Activated CD8-positive, alpha-beta T cell treated with anti-CD3 and anti-CD28 coated beads for 36 hours (primary cell): ENCODE data around the gene CYTH3. TPM values are rescaled to one million over a fixed set of nuclear protein-coding genes. Genes with fewer than 3 reads are reported as not detected.
"Not testable (repeated sequence)": the region's sequence is repeated elsewhere in the genome, so short reads cannot be mapped to it uniquely, and the experiment has no call there.

Experiments used
- ATAC-seq: fragments of 200-7000 bp; cut with Tn5 transposase; one replicate; pipeline ENCODE4 v1.10.0; 2021; ENCODE audit warnings: mild to moderate bottlenecking, moderate library complexity
- CTCF ChIA-PET: fragments of 350-600 bp; sonication (Branson Sonifier 250); formaldehyde crosslinking; loops from one replicate; lab custom pipeline; 2021; ENCODE audit warnings: antibody characterized with exemption; lab: Charles Lee
- POLR2A ChIA-PET: fragments of 350-600 bp; sonication (Branson Sonifier 250); formaldehyde crosslinking; loops from one replicate; lab custom pipeline; 2021; ENCODE audit warnings: antibody characterized with exemption; lab: Charles Lee
- DNase-seq: peaks from one replicate; pipeline ENCODE4 v3.0.0-alpha.2; 2020
- H3K27ac Mint-ChIP-seq: one replicate; pipeline ENCODE4 v1.8.0; 2021; ENCODE audit warnings: mild to moderate bottlenecking, mixed read lengths
- H3K27me3 Mint-ChIP-seq: one replicate; pipeline ENCODE4 v1.8.0; 2021; ENCODE audit warnings: mixed read lengths
- H3K36me3 Mint-ChIP-seq: one replicate; pipeline ENCODE4 v1.8.0; 2021; ENCODE audit warnings: low read depth, mixed read lengths
- H3K4me1 Mint-ChIP-seq: one replicate; pipeline ENCODE4 v1.8.0; 2021; ENCODE audit warnings: low read depth, mixed read lengths
- H3K4me3 Mint-ChIP-seq: one replicate; pipeline ENCODE4 v1.8.0; 2021; ENCODE audit warnings: mild to moderate bottlenecking, moderate library complexity, mixed read lengths
- H3K9me3 Mint-ChIP-seq: one replicate; pipeline ENCODE4 v1.8.0; 2021; ENCODE audit warnings: mixed read lengths
- intact Hi-C: fragments of 100-400 bp; cut with micrococcal nuclease; formaldehyde crosslinking; loops from one replicate; pipeline ENCODE4 v1.10.0; 2022
- total RNA-seq, 2 experiments: library from RNA; stranded (reverse); gene quantifications; one replicate each; pipeline ENCODE4 v1.2.3, GENCODE V29; 2021
- TF ChIP-seq, protein P1 (sequence below): fragments of 200-600 bp; IDR thresholded peaks from one replicate; pipeline ENCODE4 v1.8.0; 2022; ENCODE audit warnings: antibody characterized with exemption, mild to moderate bottlenecking

CYTH3 gene
- total RNA-seq, 2 experiments from 2014 or later: 0.92 to 2.3 TPM

DNA sequence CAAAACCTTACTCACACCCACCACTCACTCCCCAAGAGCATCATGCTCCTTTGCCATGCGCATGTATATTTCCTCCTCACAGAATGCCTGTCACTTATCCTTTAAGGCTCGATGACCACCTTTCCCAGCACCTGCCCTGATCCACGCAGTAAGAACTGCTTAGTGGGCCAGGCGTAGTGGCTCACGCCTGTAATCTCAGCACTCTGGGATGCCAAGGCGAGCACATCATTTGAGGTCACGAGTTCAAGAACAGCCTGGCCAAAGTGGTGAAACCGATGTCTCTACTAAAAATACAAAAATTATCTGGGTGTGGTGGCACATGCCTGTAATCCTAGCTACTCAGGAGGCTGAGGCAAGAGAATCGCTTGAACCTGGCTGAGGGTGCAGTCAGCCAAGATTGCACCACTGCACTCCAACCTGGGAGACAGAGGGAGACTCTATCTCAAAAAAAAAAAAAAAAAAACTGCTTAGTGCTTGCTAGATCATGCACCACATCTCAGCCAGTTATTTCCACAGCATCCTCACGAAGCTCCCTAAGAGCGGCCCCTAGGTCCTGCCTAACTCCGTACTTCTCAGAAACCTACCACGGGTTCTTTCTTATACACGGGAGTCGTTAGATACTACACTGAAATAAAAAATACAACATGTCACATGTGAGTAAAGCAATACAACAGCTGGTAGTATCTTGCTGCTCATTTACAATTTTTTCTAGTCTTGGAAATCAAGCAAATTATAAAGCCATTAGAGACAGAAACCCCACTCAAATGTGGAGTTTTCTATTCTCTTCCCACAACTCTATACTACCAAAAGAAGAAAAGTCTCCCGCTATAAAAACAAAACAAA lies 37.2 kb downstream of the CYTH3 start:
- H3K36me3 Mint-ChIP-seq: no peaks in the 10 kb centered on the region
- ChIA-PET CTCF (interaction anchor here (0.9 kb wide), 1 partner anchor 88 kb away, joined by 3 read pairs; no protein-coding TSS in a partner anchor), POLR2A (interaction anchor here (0.7 kb wide), 1 partner anchor 30 kb away, joined by 3 read pairs; no protein-coding TSS in a partner anchor)
- no peak overlapping the region for H3K4me3 Mint-ChIP-seq
- H3K27me3 Mint-ChIP-seq: no peaks in the 10 kb centered on the region
- intact Hi-C loops: no loop called here
- DNase-seq (no peak), ATAC-seq (no peak)
- H3K9me3 Mint-ChIP-seq: no peaks in the 10 kb centered on the region
- no peak overlapping the region for H3K27ac Mint-ChIP-seq
- peaks cover 17% of the 10 kb centered on the region for H3K4me1 Mint-ChIP-seq
- TF ChIP-seq, protein P1, sequence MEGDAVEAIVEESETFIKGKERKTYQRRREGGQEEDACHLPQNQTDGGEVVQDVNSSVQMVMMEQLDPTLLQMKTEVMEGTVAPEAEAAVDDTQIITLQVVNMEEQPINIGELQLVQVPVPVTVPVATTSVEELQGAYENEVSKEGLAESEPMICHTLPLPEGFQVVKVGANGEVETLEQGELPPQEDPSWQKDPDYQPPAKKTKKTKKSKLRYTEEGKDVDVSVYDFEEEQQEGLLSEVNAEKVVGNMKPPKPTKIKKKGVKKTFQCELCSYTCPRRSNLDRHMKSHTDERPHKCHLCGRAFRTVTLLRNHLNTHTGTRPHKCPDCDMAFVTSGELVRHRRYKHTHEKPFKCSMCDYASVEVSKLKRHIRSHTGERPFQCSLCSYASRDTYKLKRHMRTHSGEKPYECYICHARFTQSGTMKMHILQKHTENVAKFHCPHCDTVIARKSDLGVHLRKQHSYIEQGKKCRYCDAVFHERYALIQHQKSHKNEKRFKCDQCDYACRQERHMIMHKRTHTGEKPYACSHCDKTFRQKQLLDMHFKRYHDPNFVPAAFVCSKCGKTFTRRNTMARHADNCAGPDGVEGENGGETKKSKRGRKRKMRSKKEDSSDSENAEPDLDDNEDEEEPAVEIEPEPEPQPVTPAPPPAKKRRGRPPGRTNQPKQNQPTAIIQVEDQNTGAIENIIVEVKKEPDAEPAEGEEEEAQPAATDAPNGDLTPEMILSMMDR: no peak

DNA sequence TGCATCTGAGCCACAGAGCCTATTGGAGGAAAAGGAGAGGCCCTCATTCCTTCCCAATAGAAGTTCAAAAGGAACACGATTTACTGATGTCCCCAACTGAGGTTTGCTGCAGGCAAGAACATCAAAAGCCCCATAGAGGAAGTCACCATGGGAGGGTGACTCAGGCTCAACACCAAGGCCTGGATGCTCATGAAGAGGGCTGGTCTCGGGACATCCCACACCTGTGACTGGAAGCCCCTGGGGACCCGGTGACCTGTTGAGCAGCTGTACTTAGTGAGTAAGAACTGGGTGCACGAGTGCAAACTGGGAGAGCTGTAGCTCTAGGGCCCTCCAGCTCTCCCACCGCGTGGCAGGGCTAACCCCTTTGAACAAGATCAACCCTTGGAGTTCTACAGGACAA lies 38.0 kb downstream of the CYTH3 start:
- CTCF ChIA-PET: interaction anchor here (0.9 kb wide), 1 partner anchor 89 kb away, joined by 3 read pairs; no protein-coding TSS in a partner anchor
- no peak overlapping the region for H3K27ac Mint-ChIP-seq
- DNase-seq (peak; percentile 41), ATAC-seq (peak; percentile 85)
- POLR2A ChIA-PET: no interaction called here
- no peaks in the 10 kb centered on the region for H3K9me3 Mint-ChIP-seq
- peaks cover 17% of the 10 kb centered on the region for H3K4me1 Mint-ChIP-seq
- H3K27me3 Mint-ChIP-seq: no peaks in the 10 kb centered on the region
- intact Hi-C loops: no loop called here
- H3K36me3 Mint-ChIP-seq: no peaks in the 10 kb centered on the region
- H3K4me3 Mint-ChIP-seq: no peak overlapping the region
- TF ChIP-seq, protein P1: no peak

DNA sequence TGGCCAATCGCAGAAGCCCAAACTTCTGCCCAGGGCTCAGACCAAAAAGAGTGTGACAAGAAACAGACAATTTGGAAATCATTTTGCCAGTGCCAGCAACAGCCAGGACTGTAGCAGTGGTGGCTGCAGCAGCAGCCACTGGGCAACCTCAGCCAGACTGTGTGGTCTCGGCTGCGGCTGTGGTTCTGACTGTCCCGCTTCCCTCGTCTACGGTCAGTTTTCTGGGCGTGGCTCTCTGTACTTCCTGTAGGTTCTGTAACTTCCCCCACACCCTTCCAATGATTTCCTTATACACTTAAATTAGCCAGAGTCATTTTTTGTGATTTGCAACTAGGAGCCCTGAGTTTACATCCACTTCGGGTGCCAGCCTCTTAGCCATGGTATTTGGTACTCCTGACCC lies 39.9 kb downstream of the CYTH3 start:
- no peaks in the 10 kb centered on the region for H3K9me3 Mint-ChIP-seq
- H3K4me3 Mint-ChIP-seq: no peak overlapping the region
- ChIA-PET POLR2A (no interaction called here), CTCF (no interaction called here)
- DNase-seq (no peak), ATAC-seq (no peak)
- peaks cover 27% of the 10 kb centered on the region for H3K4me1 Mint-ChIP-seq
- intact Hi-C loops: no loop called here
- H3K36me3 Mint-ChIP-seq: no peaks in the 10 kb centered on the region
- peaks cover 1% of the 10 kb centered on the region for H3K27me3 Mint-ChIP-seq
- TF ChIP-seq, protein P1: no peak
- no peak overlapping the region for H3K27ac Mint-ChIP-seq

DNA sequence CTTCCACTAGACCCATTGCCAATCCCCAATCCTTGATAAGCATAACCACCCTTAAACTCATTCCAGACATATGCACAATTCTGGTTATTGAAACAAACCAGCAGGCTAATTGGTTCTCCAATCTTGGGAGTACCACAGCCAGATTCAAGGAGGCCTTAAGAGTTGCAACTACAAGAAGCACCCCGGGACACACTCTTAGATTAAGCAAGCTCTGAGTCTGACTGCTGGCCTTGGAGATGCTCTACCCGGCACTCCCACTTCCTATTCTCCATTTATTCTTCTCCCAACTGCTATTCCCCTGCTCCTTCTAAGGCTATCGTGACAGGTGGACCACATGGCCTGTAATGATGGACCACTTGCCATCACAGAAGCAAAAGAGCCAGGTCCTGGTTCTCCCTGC lies 40.3 kb downstream of the CYTH3 start:
- Mint-ChIP-seq H3K36me3 (no peaks in the 10 kb centered on the region), H3K4me1 (peaks cover 27% of the 10 kb centered on the region), H3K27me3 (peaks cover 1% of the 10 kb centered on the region), H3K27ac (no peak overlapping the region), H3K4me3 (no peak overlapping the region), H3K9me3 (no peaks in the 10 kb centered on the region)
- intact Hi-C loops: no loop called here
- TF ChIP-seq, protein P1: no peak
- CTCF ChIA-PET: interaction anchor here (1.2 kb wide), 1 partner anchor 91 kb away, joined by 4 read pairs; no protein-coding TSS in a partner anchor
- DNase-seq (no peak), ATAC-seq (no peak)
- POLR2A ChIA-PET: no interaction called here

DNA sequence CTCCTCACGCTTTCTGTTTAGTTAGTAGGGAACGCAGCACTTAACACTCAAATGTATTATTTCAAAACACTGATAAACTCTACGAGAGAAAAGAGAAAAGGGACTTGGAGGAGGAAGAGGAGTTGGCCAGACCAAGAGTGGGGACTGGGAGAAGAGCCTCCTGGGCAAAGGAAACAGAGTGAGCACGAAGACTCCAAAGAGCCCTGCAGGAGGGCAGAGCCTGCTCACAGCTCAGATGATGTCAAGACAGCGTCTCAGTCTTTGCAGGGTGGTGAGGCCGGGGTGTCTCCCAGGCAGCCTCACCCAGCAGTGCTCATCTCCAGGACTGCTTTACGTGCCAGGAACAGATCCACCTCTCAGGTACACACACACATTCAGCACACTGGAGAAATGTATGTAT lies 41.2 kb downstream of the CYTH3 start:
- no peaks in the 10 kb centered on the region for H3K9me3 Mint-ChIP-seq
- CTCF ChIA-PET: interaction anchor here (1.2 kb wide), 1 partner anchor 92 kb away, joined by 4 read pairs; no protein-coding TSS in a partner anchor
- no peak for ATAC-seq
- intact Hi-C loops: no loop called here
- DNase-seq: no peak
- H3K4me1 Mint-ChIP-seq: peaks cover 27% of the 10 kb centered on the region
- POLR2A ChIA-PET: interaction anchor here (1.1 kb wide), 1 partner anchor 10 kb away, joined by 3 read pairs; no protein-coding TSS in a partner anchor
- no peaks in the 10 kb centered on the region for H3K36me3 Mint-ChIP-seq
- no peak overlapping the region for H3K27ac Mint-ChIP-seq
- TF ChIP-seq, protein P1: no peak
- peaks cover 3% of the 10 kb centered on the region for H3K27me3 Mint-ChIP-seq
- no peak overlapping the region for H3K4me3 Mint-ChIP-seq

DNA sequence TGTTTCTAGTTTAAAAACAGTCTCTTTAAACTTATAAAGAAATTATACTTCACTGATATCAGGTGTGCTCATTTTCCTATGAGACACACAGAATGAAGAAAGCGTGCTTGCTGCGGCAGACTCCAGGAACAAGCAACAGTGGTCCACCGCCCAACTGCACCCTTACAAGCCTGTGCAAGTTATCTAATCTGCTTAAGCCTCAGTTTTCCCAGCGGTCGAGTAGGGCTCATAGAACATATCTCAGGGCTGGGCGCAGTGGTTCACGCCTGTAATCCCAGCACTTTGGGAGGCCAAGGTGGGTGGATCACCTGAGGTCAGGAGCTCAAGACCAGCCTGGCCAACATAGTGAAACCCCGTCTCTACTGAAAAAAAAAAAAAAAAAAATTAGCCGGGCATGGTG lies 43.1 kb downstream of the CYTH3 start:
- POLR2A ChIA-PET: interaction anchor here (0.6 to 0.9 kb wide), 2 partner anchors 15 to 200 kb away, joined by 3 read pairs; no protein-coding TSS in a partner anchor
- CTCF ChIA-PET, H3K27me3 Mint-ChIP-seq, H3K36me3 Mint-ChIP-seq, H3K9me3 Mint-ChIP-seq, intact Hi-C loops, H3K4me3 Mint-ChIP-seq, H3K27ac Mint-ChIP-seq, DNase-seq, ATAC-seq: not testable (repeated sequence)
- peaks cover 25% of the 10 kb centered on the region for H3K4me1 Mint-ChIP-seq
